Body of pancreas (tissue), 4 donors: ENCODE results near the gene NUTF2. TPM values are rescaled to one million over a fixed set of nuclear protein-coding genes. Genes with fewer than 3 reads are reported as not detected.

Experiments used
- ATAC-seq: fragments of 150-250 bp; one replicate; pipeline ENCODE4 v1.9.1; 2016
- DNase-seq, 4 donors: peaks; one replicate each; pipeline ENCODE4 v3.0.0-alpha.2; 2019
- H3K27ac ChIP-seq, 4 donors: fragments of 200-600 bp; sonication (generic); 1 replicate in 3 of 4; 2 replicates in 1 of 4; pipeline versions ENCODE4 v1.5.1 to v1.6.1; 2016 to 2019; ENCODE audit warnings: mild to moderate bottlenecking in 1 of 4, mixed read lengths in 1 of 4, moderate library complexity in 1 of 4
- H3K27me3 ChIP-seq, 2 donors: fragments of 200-600 bp; sonication (generic); one replicate each; pipeline ENCODE4 v1.6.0; 2016; ENCODE audit warnings: mild to moderate bottlenecking in 1 of 2
- H3K36me3 ChIP-seq, 2 donors: fragments of 200-600 bp; sonication (generic); replicated peaks in 1 of 2; 2 replicates each; pipeline ENCODE4 v1.5.1; 2016; ENCODE audit warnings: low read depth in 2 of 2; ENCODE audit not compliant: insufficient read depth in 1 of 2
- H3K4me1 ChIP-seq: fragments of 200-600 bp; sonication (generic); one replicate; pipeline ENCODE4 v1.6.0; 2016
- H3K4me3 ChIP-seq, 2 donors: fragments of 200-600 bp; sonication (generic); 1 replicate in 1 of 2; 2 replicates in 1 of 2; pipeline ENCODE4 v1.5.1; 2016 to 2019
- H3K9me3 ChIP-seq, 3 donors: fragments of 200-600 bp; sonication (generic); 1 replicate in 2 of 3; 2 replicates in 1 of 3; pipeline ENCODE4 v1.5.1; 2016
- CTCF ChIP-seq, 7 experiments: fragments of 450-650 bp in 4 of 7; fragments of 200-600 bp in 3 of 7; sonication (generic) in 3 of 7; IDR thresholded peaks; one replicate each; pipeline ENCODE4 v1.5.1; 2016 to 2019; ENCODE audit warnings: antibody characterized with exemption in 7 of 7
- POLR2A ChIP-seq, 3 donors: fragments of 450-650 bp; IDR thresholded peaks; one replicate each; pipeline ENCODE4 v1.6.1; 2016; ENCODE audit warnings: antibody characterized with exemption in 3 of 3, mild to moderate bottlenecking in 2 of 3
- WGBS, 2 donors: methylation state at CpG; one replicate each; pipeline ENCODE4 v1.1.5; 2017; 5-methylcytosine and 5-hydroxymethylcytosine counted together
- intact Hi-C: fragments of 100-400 bp; cut with DNase I; formaldehyde crosslinking; loops from one replicate; pipeline ENCODE4 v1.15.1; 2023
- total RNA-seq, 2 donors: library from RNA; depleted of rRNA; stranded (reverse); fragments of >200 nt; gene quantifications; one replicate each; pipeline ENCODE4 v1.1.0, GENCODE V29; 2016

Gene NUTF2
- total RNA-seq, 2 donors from 2014 or later: 39.2 to 42.8 TPM

- peak; percentile 74 for ATAC-seq
- peak; percentile 68 to 83 (median 72) for DNase-seq
- intact Hi-C loops: loop anchor here (5.0 kb wide), 1 partner anchor 38 kb away; no protein-coding TSS in a partner anchor
- Histone ChIP-seq H3K36me3 (peaks cover 13 to 32% of the 10 kb centered on the region in 2 donors), H3K4me3 (no peak overlapping the region), H3K4me1 (no peaks in the 10 kb centered on the region), H3K9me3 (no peaks in the 10 kb centered on the region), H3K27me3 (no peaks in the 10 kb centered on the region), H3K27ac (no peak overlapping the region)
- WGBS, 2 donors: 49 to 56% methylated on average over 9 to 11 of the region's 11 CpGs
- TF ChIP-seq CTCF (IDR thresholded peaks at IDR 0.05) (peak; percentile 76 to 89 (median 84)), POLR2A (IDR thresholded peaks at IDR 0.05) (no peak)
Observed at GRCh38 chr16:67883872-67884261, 37.1 kb downstream of the NUTF2 start.

- Histone ChIP-seq H3K4me3 (no peak within 1 kb of the TSS), H3K36me3 (peaks cover 5 to 24% of the 10 kb centered on the region in 2 donors), H3K27me3 (no peaks in the 10 kb centered on the region), H3K4me1 (no peaks in the 10 kb centered on the region), H3K27ac (no peak within 1 kb of the TSS), H3K9me3 (no peaks in the 10 kb centered on the region)
- peak; percentile 55 to 78 (median 71) for DNase-seq
- no peak for TF ChIP-seq CTCF (IDR thresholded peaks at IDR 0.05)
- TF ChIP-seq POLR2A (IDR thresholded peaks at IDR 0.05): no peak
- 51 to 85% methylated on average over 18 to 22 of the region's 22 CpGs for WGBS, 2 donors
- intact Hi-C loops: loop anchor here (5.0 kb wide), 1 partner anchor 38 kb away; no protein-coding TSS in a partner anchor
- ATAC-seq: peak; percentile 60
Observed at GRCh38 chr16:67884684-67885083, 38.0 kb downstream of the NUTF2 start, which contains the start of gene NRN1L. NRN1L (plus strand) TSS chr16:67884885; CDS start chr16:67884904, 19 bp downstream.

- no peaks in the 10 kb centered on the region for H3K9me3 ChIP-seq
- DNase-seq (no peak), ATAC-seq (no peak)
- peaks cover 0 to 17% of the 10 kb centered on the region in 2 donors for H3K36me3 ChIP-seq
- WGBS, 2 donors: 91 to 93% methylated on average over 11 to 12 of the region's 12 CpGs
- no peak overlapping the region for H3K4me3 ChIP-seq
- no peak overlapping the region for H3K27ac ChIP-seq
- no peaks in the 10 kb centered on the region for H3K4me1 ChIP-seq
- H3K27me3 ChIP-seq: no peaks in the 10 kb centered on the region
- no peak for TF ChIP-seq CTCF (IDR thresholded peaks at IDR 0.05)
- intact Hi-C loops: no loop called here
Observed at GRCh38 chr16:67885545-67885944, 38.8 kb downstream of the NUTF2 start.

- TF ChIP-seq POLR2A (IDR thresholded peaks at IDR 0.05) (no peak), CTCF (IDR thresholded peaks at IDR 0.05) (no peak)
- no peaks in the 10 kb centered on the region for H3K9me3 ChIP-seq
- no peak for DNase-seq
- no peak overlapping the region for H3K4me3 ChIP-seq
- WGBS, 2 donors: 92 to 93% methylated on average over 2 to 19 of the region's 19 CpGs
- H3K4me1 ChIP-seq: no peaks in the 10 kb centered on the region
- H3K27me3 ChIP-seq: no peaks in the 10 kb centered on the region
- no peak for ATAC-seq
- H3K36me3 ChIP-seq: peaks cover 0 to 13% of the 10 kb centered on the region in 2 donors
- H3K27ac ChIP-seq: no peak overlapping the region
- intact Hi-C loops: no loop called here
Observed at GRCh38 chr16:67885976-67886375, 39.2 kb downstream of the NUTF2 start.

- Histone ChIP-seq H3K27me3 (no peaks in the 10 kb centered on the region), H3K27ac (no peak overlapping the region), H3K4me1 (no peaks in the 10 kb centered on the region), H3K9me3 (no peaks in the 10 kb centered on the region), H3K36me3 (peaks cover 0 to 9% of the 10 kb centered on the region in 2 donors), H3K4me3 (no peak overlapping the region)
- intact Hi-C loops: no loop called here
- 94 to 97% methylated on average over 5 of the region's 5 CpGs for WGBS, 2 donors
- ATAC-seq (no peak), DNase-seq (no peak)
- no peak for TF ChIP-seq POLR2A (IDR thresholded peaks at IDR 0.05)
- no peak for TF ChIP-seq CTCF (IDR thresholded peaks at IDR 0.05)
Observed at GRCh38 chr16:67886387-67886786, 39.7 kb downstream of the NUTF2 start.
